Articular chondrocyte of knee joint (primary cell): ENCODE results near the gene SFPQ. TPM values are rescaled to one million over a fixed set of nuclear protein-coding genes. Genes with fewer than 3 reads are reported as not detected.

Experiments used
- small RNA-seq: library from RNA; depleted of rRNA; stranded (forward); fragments of <200 nt; gene quantifications from one replicate; pipeline ENCODE3, GENCODE V24; 2012
- total RNA-seq: library from RNA; depleted of rRNA; stranded (reverse); fragments of >200 nt; gene quantifications from 2 replicates; pipeline ENCODE4 v1.2.3, GENCODE V29; 2012

The SFPQ gene, protein sequence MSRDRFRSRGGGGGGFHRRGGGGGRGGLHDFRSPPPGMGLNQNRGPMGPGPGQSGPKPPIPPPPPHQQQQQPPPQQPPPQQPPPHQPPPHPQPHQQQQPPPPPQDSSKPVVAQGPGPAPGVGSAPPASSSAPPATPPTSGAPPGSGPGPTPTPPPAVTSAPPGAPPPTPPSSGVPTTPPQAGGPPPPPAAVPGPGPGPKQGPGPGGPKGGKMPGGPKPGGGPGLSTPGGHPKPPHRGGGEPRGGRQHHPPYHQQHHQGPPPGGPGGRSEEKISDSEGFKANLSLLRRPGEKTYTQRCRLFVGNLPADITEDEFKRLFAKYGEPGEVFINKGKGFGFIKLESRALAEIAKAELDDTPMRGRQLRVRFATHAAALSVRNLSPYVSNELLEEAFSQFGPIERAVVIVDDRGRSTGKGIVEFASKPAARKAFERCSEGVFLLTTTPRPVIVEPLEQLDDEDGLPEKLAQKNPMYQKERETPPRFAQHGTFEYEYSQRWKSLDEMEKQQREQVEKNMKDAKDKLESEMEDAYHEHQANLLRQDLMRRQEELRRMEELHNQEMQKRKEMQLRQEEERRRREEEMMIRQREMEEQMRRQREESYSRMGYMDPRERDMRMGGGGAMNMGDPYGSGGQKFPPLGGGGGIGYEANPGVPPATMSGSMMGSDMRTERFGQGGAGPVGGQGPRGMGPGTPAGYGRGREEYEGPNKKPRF
- total RNA-seq: 196 and 218 TPM in 2 replicates

GRCh38 chr1:35192853-35193664 lies at the start of gene SFPQ:
Gene SFPQ (minus strand): TSS chr1:35193145. CDS start chr1:35193049, 96 bp downstream.

Small RNAs within 50 kb of the gene (small RNA-seq; reads per million reads assigned to genes)
- not detected for gene RF00019

Other genes with a start within 250 kb of the SFPQ start
- gene TMEM35B, start 207.8 kb downstream of the SFPQ start, total RNA-seq: 38.0 and 43.1 TPM in 2 replicates
- 25.7 and 34.1 TPM in 2 replicates for gene ZMYM6, start 161.2 kb downstream of the SFPQ start, total RNA-seq
- 22.7 and 29.4 TPM in 2 replicates for gene ZMYM1, start 113.8 kb downstream of the SFPQ start, total RNA-seq
- 54.2 and 59.8 TPM in 2 replicates for gene ZMYM4, start 75.6 kb upstream of the SFPQ start, total RNA-seq